ENCODE measurements around the gene HCN2.
A peak's percentile ranks its signal among the peaks of the same experiment; 100 is the strongest.

The HCN2 gene

DNA sequence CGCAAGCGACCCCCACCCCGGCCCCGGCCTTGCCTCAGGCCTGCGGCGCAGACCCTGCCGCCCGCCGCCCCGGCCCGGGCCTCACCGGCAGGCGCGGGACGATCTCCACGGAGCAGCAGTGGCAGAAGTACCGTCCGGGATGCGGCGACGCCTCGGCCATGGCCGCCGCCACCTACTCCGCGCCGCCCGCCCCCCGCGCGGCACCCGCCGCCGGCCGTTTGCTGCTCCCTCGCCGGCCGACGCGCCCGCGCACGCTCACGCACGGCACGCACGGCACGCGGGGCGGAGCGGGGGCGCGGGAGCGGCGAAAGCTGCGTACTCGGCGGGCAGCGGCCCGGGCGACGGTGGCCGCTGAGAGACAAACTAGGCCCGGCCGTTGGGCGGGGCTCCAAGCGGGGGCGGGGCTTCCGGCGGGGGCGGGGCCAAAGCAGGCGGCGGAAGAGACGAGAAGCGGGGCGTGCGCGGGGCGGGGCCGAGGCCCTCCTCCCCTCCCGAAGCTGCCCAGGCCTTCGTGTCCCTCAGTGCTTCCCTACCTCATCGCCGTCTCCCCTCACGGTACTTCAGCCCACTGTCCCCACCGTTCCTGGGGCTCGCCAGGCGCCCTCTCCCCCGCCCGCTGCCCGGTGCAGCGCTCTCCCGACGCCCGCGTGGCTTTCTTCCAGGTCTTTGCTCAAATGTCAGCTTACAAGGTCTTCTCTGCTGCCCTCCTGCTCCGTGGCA is 73.4 kb downstream of the HCN2 start, which contains the start of gene RNF126:
Gene RNF126, minus strand, starts transcription at position 253 of the 720 bp plus-strand sequence. Its CDS starts 93 bp downstream, at position 160.
- ChIA-PET POLR2A (interaction anchor here (0.5 to 1.5 kb wide), 12 partner anchors 8 to 1805 kb away, joined by 3 to 8 read pairs (median 4); partner anchors contain the start of gene WDR18), CTCF (interaction anchor here (0.7 to 1.5 kb wide), 6 partner anchors 71 to 109 kb away, joined by 3 to 9 read pairs (median 3); no protein-coding TSS in a partner anchor)
- H3K36me3 ChIP-seq (ENCODE audit: control insufficient read depth in 2 of 2, insufficient read depth in 1 of 2, low read length in 2 of 2): peaks cover 0 to 27% of the 10 kb centered on the region in 2 experiments; a peak in 1 of 3 replicates
- H3K4me1 ChIP-seq (ENCODE audit: control insufficient read depth, insufficient read depth, low read length): peaks cover 9% of the 10 kb centered on the region
- H3K4me3 ChIP-seq (ENCODE audit: low read depth, low read length): peak within 1 kb of the TSS; percentile 86
- H3K27ac ChIP-seq (ENCODE audit: extremely low read depth, low read depth, low read length): peak within 1 kb of the TSS; percentile 94
- H3K9me3 ChIP-seq (ENCODE audit: control insufficient read depth, insufficient read depth, low read depth, low read length): no peaks in the 10 kb centered on the region
- TF ChIP-seq ZNF366 (tag by site-specific recombination; conservative IDR thresholded peaks at IDR 0.05): no peak
- no peak for TF ChIP-seq ZNF341 (tag by site-specific recombination; IDR thresholded peaks at IDR 0.05; ENCODE audit: low read depth)
- TF ChIP-seq, protein P1, sequence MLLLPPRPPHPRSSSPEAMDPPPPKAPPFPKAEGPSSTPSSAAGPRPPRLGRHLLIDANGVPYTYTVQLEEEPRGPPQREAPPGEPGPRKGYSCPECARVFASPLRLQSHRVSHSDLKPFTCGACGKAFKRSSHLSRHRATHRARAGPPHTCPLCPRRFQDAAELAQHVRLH (tag by site-specific recombination; IDR thresholded peaks at IDR 0.05): no peak
- TF ChIP-seq HOXA7 (CRISPR knock-in tag; IDR thresholded peaks at IDR 0.05; ENCODE audit: borderline replicate concordance): no peak
- no peak for TF ChIP-seq ZNF510 (tag by site-specific recombination; IDR thresholded peaks at IDR 0.05; ENCODE audit: insufficient replicate concordance)
- peak; percentile 41 for TF ChIP-seq ZNF335 (tag by site-specific recombination; conservative IDR thresholded peaks at IDR 0.05)
- no peak for TF ChIP-seq ZNF292 (tag by site-specific recombination; IDR thresholded peaks at IDR 0.05; ENCODE audit: borderline replicate concordance, low read depth)
- TF ChIP-seq HOXD13 (CRISPR knock-in tag; IDR thresholded peaks at IDR 0.05; ENCODE audit: borderline replicate concordance): no peak
- 0 out of 2 replicates have a peak, but pooled peaks have one; percentile 7 for TF ChIP-seq GLIS1 (tag by site-specific recombination; IDR thresholded peaks at IDR 0.05)
- no peak for TF ChIP-seq ZNF37A (tag by site-specific recombination; IDR thresholded peaks at IDR 0.05)
- TF ChIP-seq, protein P2, sequence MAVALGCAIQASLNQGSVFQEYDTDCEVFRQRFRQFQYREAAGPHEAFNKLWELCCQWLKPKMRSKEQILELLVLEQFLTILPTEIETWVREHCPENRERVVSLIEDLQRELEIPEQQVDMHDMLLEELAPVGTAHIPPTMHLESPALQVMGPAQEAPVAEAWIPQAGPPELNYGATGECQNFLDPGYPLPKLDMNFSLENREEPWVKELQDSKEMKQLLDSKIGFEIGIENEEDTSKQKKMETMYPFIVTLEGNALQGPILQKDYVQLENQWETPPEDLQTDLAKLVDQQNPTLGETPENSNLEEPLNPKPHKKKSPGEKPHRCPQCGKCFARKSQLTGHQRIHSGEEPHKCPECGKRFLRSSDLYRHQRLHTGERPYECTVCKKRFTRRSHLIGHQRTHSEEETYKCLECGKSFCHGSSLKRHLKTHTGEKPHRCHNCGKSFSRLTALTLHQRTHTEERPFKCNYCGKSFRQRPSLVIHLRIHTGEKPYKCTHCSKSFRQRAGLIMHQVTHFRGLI (tag by site-specific recombination; IDR thresholded peaks at IDR 0.05): no peak
- TF ChIP-seq EGR2 (tag by site-specific recombination; IDR thresholded peaks at IDR 0.05; ENCODE audit: low read depth): no peak
- TF ChIP-seq SCRT2 (tag by site-specific recombination; IDR thresholded peaks at IDR 0.05): no peak
- TF ChIP-seq YY2 (tag by site-specific recombination; IDR thresholded peaks at IDR 0.05): no peak
- TF ChIP-seq ZFP3 (tag by site-specific recombination; IDR thresholded peaks at IDR 0.05; ENCODE audit: low read depth): no peak
- no peak for TF ChIP-seq ZNF549 (tag by site-specific recombination; IDR thresholded peaks at IDR 0.05)
- no peak for TF ChIP-seq ZNF248 (tag by site-specific recombination; IDR thresholded peaks at IDR 0.05)
- TF ChIP-seq, protein P3, sequence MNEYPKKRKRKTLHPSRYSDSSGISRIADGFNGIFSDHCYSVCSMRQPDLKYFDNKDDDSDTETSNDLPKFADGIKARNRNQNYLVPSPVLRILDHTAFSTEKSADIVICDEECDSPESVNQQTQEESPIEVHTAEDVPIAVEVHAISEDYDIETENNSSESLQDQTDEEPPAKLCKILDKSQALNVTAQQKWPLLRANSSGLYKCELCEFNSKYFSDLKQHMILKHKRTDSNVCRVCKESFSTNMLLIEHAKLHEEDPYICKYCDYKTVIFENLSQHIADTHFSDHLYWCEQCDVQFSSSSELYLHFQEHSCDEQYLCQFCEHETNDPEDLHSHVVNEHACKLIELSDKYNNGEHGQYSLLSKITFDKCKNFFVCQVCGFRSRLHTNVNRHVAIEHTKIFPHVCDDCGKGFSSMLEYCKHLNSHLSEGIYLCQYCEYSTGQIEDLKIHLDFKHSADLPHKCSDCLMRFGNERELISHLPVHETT (tag by site-specific recombination; IDR thresholded peaks at IDR 0.05): no peak
- TF ChIP-seq ZNF23 (tag by site-specific recombination; IDR thresholded peaks at IDR 0.05; ENCODE audit: borderline replicate concordance): no peak
- TF ChIP-seq ZNF274 (IDR thresholded peaks at IDR 0.05; ENCODE audit: low read length): no peak
- no peak for TF ChIP-seq ZNF274 (tag by site-specific recombination; IDR thresholded peaks at IDR 0.05; ENCODE audit: borderline replicate concordance)
- no peak for TF ChIP-seq ZNF560 (tag by site-specific recombination; IDR thresholded peaks at IDR 0.05; ENCODE audit: borderline replicate concordance)
- TF ChIP-seq, protein P4, sequence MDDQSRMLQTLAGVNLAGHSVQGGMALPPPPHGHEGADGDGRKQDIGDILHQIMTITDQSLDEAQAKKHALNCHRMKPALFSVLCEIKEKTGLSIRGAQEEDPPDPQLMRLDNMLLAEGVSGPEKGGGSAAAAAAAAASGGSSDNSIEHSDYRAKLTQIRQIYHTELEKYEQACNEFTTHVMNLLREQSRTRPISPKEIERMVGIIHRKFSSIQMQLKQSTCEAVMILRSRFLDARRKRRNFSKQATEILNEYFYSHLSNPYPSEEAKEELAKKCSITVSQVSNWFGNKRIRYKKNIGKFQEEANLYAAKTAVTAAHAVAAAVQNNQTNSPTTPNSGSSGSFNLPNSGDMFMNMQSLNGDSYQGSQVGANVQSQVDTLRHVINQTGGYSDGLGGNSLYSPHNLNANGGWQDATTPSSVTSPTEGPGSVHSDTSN (CRISPR knock-in tag; IDR thresholded peaks at IDR 0.05): no peak
- no peak for TF ChIP-seq ZNF660 (tag by site-specific recombination; IDR thresholded peaks at IDR 0.05)
- TF ChIP-seq KLF9 (tag by site-specific recombination; IDR thresholded peaks at IDR 0.05; ENCODE audit: low read depth): peak; percentile 81
- TF ChIP-seq, protein P5, sequence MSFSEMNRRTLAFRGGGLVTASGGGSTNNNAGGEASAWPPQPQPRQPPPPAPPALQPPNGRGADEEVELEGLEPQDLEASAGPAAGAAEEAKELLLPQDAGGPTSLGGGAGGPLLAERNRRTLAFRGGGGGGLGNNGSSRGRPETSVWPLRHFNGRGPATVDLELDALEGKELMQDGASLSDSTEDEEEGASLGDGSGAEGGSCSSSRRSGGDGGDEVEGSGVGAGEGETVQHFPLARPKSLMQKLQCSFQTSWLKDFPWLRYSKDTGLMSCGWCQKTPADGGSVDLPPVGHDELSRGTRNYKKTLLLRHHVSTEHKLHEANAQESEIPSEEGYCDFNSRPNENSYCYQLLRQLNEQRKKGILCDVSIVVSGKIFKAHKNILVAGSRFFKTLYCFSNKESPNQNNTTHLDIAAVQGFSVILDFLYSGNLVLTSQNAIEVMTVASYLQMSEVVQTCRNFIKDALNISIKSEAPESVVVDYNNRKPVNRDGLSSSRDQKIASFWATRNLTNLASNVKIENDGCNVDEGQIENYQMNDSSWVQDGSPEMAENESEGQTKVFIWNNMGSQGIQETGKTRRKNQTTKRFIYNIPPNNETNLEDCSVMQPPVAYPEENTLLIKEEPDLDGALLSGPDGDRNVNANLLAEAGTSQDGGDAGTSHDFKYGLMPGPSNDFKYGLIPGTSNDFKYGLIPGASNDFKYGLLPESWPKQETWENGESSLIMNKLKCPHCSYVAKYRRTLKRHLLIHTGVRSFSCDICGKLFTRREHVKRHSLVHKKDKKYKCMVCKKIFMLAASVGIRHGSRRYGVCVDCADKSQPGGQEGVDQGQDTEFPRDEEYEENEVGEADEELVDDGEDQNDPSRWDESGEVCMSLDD (tag by site-specific recombination; IDR thresholded peaks at IDR 0.05): 0 out of 2 replicates have a peak, but pooled peaks have one; percentile 17
- TF ChIP-seq KLF7 (tag by site-specific recombination; IDR thresholded peaks at IDR 0.05; ENCODE audit: borderline replicate concordance): 0 out of 2 replicates have a peak, but pooled peaks have one; percentile 44
- TF ChIP-seq FEZF1 (tag by site-specific recombination; IDR thresholded peaks at IDR 0.05): no peak
- TF ChIP-seq ZNF473 (tag by site-specific recombination; IDR thresholded peaks at IDR 0.05): no peak
- TF ChIP-seq ZNF621 (tag by site-specific recombination; IDR thresholded peaks at IDR 0.05): no peak
- TF ChIP-seq ZNF664 (tag by site-specific recombination; IDR thresholded peaks at IDR 0.05): no peak
- TF ChIP-seq ZXDB (tag by site-specific recombination; IDR thresholded peaks at IDR 0.05): 0 out of 2 replicates have a peak, but pooled peaks have one; percentile 27
